DND-41 (cell line): ENCODE results near the gene AKT3.

Source experiments
- EZH2 ChIP-seq: IDR thresholded peaks from 3 replicates; pipeline ENCODE4 v1.6.1; 2012; ENCODE audit warnings: borderline replicate concordance, low read depth, mild to moderate bottlenecking, moderate library complexity, low read length, inconsistent platforms; ENCODE audit not compliant: severe bottlenecking
- TF ChIP-seq, protein P1 (sequence below): IDR thresholded peaks from 2 replicates; pipeline ENCODE4 v1.5.1; 2012; ENCODE audit warnings: borderline replicate concordance, low read length, moderate library complexity, mild to moderate bottlenecking; ENCODE audit not compliant: poor library complexity, severe bottlenecking; ENCODE audit errors: extremely low read depth

GRCh38 chr1:243849421-243850201 lies 432 bp downstream of the AKT3 start:
- TF ChIP-seq, protein P1, sequence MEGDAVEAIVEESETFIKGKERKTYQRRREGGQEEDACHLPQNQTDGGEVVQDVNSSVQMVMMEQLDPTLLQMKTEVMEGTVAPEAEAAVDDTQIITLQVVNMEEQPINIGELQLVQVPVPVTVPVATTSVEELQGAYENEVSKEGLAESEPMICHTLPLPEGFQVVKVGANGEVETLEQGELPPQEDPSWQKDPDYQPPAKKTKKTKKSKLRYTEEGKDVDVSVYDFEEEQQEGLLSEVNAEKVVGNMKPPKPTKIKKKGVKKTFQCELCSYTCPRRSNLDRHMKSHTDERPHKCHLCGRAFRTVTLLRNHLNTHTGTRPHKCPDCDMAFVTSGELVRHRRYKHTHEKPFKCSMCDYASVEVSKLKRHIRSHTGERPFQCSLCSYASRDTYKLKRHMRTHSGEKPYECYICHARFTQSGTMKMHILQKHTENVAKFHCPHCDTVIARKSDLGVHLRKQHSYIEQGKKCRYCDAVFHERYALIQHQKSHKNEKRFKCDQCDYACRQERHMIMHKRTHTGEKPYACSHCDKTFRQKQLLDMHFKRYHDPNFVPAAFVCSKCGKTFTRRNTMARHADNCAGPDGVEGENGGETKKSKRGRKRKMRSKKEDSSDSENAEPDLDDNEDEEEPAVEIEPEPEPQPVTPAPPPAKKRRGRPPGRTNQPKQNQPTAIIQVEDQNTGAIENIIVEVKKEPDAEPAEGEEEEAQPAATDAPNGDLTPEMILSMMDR = no peak
- TF ChIP-seq EZH2 = no peak
